Stimulated activated CD4-positive, alpha-beta T cell treated with anti-CD3 and anti-CD28 coated beads, Interleukin-15, amount 100 ng/mL, for 48 hours (primary cell): ENCODE measurements around the gene ARRDC2.

Experiments used
- DNase-seq, 2 donors: peaks; one replicate each; pipeline ENCODE4 v3.0.0-alpha.2; 2020; ENCODE audit warnings: low read depth in 2 of 2

The ARRDC2 gene

DNA sequence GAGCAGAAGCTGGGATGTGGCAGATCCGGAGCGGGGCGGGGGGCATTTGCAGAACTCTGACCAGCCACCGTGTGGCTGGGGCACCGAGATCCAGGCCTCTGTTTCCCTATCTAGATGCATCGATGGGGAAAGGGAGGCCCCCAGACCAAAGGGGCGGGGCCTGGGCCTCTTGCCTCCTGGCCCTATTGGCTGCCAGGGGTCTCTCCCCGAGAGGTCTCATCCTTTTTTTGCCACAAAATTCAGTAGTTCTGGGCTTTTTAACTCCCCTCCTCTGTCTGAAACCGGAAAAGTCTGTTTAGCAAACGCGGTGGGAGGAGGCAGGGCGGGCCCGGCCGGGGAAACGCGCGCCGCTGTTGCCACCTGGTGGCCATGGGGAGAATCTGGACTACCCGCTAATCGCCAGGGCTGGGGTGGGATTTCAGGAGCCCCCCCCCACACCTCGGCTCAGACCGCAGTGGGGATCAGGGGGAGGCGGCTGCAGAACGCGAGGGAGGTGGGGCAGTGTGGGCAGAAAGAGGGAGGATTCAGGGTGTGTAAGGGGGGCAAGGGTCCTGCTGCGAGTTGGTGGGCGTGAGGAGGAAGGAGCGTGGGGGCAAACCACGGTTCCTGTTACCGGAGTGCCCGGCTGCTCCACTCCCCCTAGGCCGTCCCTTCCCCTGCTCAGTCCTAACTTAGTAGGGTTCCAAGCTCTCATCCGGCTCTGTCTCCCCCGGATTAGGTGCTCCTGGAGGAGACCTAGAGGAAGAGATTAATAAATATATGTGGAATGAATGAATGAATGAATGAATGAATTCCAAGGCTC lies 50.4 kb downstream of the ARRDC2 start:
- DNase-seq = peak; percentile 52 to 75

DNA sequence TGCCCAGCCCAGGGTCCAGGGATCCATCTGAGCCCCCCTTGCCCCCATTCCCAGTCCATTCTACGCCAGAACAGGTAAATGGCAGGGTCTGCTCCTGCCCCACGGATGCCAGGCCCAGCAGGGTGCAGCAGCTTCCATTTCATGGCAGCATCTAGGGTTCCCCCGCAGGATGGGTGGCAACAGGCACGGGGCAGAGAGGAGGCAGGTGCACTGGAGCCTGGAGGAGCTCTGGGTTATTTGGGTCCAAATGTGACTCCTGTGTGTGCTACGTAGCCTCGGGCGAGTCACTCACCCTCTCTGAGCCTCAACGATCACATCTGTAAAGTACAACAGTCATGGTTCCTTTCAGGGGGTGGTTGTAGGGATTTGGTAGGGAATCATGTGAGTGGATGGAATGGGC lies 51.3 kb downstream of the ARRDC2 start:
- no peak for DNase-seq

DNA sequence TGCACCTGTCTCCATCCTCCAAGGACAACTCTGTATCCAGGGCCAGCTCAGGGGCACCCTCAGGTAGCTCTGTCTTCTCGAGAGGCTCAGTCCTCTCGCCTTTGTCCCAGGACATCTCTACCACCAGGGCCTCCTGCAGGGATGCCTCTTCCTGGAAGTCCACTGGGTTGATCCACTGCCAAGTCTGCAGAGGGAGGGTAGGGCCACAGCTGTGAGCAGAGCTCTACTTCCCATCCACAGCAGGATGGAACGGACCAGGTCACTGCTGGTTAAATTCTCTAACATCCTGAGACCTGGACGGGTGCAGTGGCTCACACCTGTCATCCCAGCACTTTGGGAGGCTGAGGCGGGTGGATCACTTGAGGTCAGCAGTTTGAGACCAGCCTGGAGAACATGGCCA lies 51.9 kb downstream of the ARRDC2 start:
- DNase-seq = no peak

DNA sequence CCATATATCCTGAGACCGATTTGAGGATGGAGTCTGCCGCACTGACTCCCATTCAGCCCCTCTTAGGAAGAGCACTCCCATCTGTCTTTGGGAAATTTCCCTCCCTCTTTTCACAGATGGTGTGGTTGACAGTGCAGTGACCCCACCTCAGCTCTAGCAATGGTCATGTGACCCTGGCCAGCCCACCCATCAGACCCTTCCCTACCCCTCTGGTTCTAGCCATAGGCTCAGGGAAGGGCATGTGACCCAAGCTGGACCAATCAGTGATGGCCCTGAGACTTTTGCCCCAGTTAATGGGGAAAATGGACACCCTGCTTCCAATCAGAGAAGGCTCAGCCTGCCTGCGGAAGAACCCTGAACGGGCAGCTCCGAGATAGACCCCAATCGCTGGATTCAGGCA lies 52.5 kb downstream of the ARRDC2 start:
- no peak for DNase-seq

- DNase-seq = no peak
Observed at GRCh38 chr19:18062028-18062427, 54.1 kb downstream of the ARRDC2 start.

GRCh38 chr19:18063463-18063862 lies 55.5 kb downstream of the ARRDC2 start:
- no peak for DNase-seq
